Measurements from ENCODE around the gene SAMD14.

SAMD14 gene

DNA sequence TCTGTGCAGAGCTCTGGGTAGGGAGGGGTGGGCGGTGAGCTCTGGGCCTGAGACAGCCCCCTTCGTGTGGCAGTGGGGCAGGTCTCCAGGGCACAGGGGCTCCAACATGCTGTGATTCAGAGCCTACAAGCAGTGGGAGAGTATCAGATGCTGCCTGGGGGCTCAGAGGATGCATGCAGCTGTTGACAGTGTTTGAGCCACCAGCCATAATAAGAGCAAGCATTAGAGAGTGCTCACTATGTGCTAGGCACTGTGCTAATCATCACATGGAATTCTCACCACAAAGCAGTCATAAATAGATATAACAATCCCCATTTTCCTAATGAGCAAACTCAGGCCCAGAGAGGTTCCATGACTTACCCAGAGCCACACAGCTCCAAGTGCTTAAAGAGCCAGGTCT, 26.7 kb downstream of the SAMD14 start:
- DNase-seq (ENCODE audit: low read depth, low spot score): no peak
- Histone ChIP-seq H3K36me3 (ENCODE audit: control insufficient read depth, insufficient read depth, low read length) (no peaks in the 10 kb centered on the region), H3K27me3 (ENCODE audit: control insufficient read depth, insufficient read depth, low read length) (no peaks in the 10 kb centered on the region), H3K9me3 (ENCODE audit: control insufficient read depth, insufficient read depth, low read length) (no peaks in the 10 kb centered on the region), H3K4me3 (ENCODE audit: low read length) (no peak overlapping the region), H3K4me1 (ENCODE audit: control insufficient read depth, insufficient read depth, low read length) (0 out of 2 replicates have a peak, but pooled peaks cover 2% of the 10 kb centered on the region), H3K27ac (ENCODE audit: low read length) (no peak overlapping the region)
- WGBS (ENCODE audit: insufficient coverage, insufficient read length): no CpG with 5 or more reads among the region's 2 CpGs

DNA sequence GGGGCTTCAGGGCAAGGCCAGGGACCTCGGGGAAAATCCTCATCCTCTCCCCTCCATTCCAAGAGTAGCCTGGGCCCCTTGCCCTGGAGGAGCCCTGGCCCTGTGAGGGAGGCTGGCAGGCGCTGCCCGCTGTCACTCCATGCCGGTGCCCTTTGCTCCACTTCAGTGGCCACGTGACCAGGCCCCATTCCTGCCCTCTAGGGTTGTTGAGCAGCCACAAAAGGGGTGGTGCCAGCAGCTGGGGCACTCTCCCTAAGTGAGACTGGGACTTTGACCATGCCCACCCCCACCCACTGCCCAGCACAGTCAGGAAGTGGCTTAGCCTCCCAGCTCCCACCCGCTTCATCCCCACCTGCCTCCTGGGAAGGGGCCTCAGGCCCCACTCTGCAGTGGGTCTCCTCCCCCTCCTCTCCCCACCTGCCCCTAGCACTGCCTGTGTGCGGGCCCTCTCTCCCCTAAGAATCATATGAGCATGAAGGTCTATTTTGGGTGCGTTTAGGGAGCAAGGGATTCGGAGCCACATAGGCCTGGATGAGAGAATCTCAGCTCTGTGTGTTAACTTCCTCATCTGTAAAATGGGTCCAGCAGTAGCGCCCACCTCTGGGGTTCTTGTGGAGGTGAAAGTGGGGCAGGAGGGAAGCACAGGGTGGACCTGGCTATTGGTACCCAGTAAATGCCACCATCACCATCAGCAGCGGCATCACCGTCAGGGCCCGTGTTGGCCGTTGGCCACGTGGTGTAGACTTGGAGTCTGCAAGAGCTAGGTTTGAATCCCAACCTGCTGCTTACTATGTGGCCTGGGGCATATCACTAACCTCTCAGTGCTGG, 27.6 kb downstream of the SAMD14 start:
- no CpG with 5 or more reads among the region's 15 CpGs for WGBS (ENCODE audit: insufficient coverage, insufficient read length)
- no peak overlapping the region for H3K27ac ChIP-seq (ENCODE audit: low read length)
- H3K27me3 ChIP-seq (ENCODE audit: control insufficient read depth, insufficient read depth, low read length): no peaks in the 10 kb centered on the region
- no peaks in the 10 kb centered on the region for H3K36me3 ChIP-seq (ENCODE audit: control insufficient read depth, insufficient read depth, low read length)
- H3K4me3 ChIP-seq (ENCODE audit: low read length): no peak overlapping the region
- H3K4me1 ChIP-seq (ENCODE audit: control insufficient read depth, insufficient read depth, low read length): 0 out of 2 replicates have a peak, but pooled peaks cover 2% of the 10 kb centered on the region
- H3K9me3 ChIP-seq (ENCODE audit: control insufficient read depth, insufficient read depth, low read length): no peaks in the 10 kb centered on the region
- no peak for DNase-seq (ENCODE audit: low read depth, low spot score)

DNA sequence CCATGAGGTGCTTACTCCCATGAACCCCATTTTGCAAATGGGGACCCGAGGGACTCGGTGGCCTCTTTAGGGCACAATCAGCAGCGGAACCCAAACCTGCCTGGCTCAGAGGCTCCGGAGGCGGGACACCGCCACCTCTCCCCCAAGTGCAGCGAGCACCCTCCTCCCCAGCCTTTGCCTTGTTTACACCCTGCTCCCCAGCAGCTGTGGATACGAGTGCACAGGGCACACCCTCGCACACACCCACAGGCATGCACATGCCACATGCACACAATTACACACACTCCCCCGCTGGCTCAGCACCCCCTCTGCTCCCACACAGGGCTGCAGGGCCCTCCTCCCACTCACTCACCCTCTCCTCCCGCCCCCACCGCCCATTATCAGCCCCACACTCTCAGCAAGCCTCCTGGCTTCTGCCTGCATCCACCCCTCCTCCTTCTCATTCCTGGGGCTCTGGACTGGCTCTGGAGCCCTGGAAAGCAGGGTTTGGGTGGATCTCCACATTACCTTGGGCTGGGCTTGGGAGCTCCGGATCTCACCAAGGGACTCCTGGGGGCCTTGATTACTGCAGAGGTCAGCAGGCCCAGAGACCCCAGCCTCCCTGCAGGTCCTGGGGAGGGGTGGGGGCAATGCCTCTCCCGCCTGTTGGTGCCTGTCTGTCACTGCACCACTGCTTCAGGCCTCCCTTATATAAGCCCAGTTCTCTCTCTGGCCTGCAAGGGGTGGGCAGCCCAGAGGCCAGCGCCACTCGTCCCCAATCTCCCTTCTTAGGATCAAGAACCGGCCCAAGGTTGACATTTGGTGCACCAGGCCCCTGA, 28.4 kb downstream of the SAMD14 start:
- WGBS (ENCODE audit: insufficient coverage, insufficient read length): no CpG with 5 or more reads among the region's 17 CpGs
- Histone ChIP-seq H3K4me1 (ENCODE audit: control insufficient read depth, insufficient read depth, low read length) (0 out of 2 replicates have a peak, but pooled peaks cover 2% of the 10 kb centered on the region), H3K27ac (ENCODE audit: low read length) (no peak overlapping the region), H3K27me3 (ENCODE audit: control insufficient read depth, insufficient read depth, low read length) (no peaks in the 10 kb centered on the region), H3K4me3 (ENCODE audit: low read length) (no peak overlapping the region), H3K36me3 (ENCODE audit: control insufficient read depth, insufficient read depth, low read length) (no peaks in the 10 kb centered on the region), H3K9me3 (ENCODE audit: control insufficient read depth, insufficient read depth, low read length) (no peaks in the 10 kb centered on the region)
- no peak for DNase-seq (ENCODE audit: low read depth, low spot score)

DNA sequence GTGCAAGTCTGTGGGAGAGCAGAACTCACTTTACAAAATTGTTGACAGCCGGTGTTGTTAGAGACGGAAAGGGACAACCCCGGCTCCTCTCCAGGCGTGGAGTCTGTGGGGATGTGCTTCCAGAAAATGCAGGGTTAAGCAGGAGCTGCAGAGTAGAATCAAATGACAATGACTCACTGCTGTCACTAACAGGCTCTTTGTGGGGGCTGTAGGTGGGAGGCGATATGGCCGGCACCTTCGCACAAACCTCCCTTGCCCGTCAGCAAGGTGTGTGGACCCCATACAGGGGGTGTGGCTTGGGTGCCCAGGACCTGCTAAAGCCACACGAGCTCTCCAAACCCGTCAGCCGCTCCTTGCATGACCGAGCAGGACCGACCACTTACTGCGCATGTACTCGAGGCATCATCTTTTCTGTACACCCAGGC, 29.0 kb downstream of the SAMD14 start:
- WGBS (ENCODE audit: insufficient coverage, insufficient read length): no CpG with 5 or more reads among the region's 15 CpGs

DNA sequence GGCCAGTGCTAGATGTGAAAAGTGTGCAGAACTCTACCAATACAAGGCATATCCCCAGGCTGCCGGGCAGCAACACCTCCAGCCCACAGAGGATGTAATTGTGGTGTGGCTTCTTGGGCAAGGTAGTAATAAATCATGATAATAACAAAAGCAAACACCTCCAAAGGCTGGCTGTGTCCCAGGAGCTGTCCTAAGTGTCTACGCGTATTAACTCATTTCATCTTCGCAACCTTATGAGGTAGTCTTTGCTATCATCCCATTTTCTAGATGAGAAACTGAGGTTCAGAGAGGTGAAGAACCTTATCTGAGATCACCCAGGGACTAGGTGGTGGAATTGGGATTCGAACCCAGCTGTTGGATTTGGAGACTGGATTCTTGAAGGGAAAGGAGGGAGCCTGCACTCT, 29.5 kb downstream of the SAMD14 start:
- H3K4me1 ChIP-seq (ENCODE audit: control insufficient read depth, insufficient read depth, low read length): 0 out of 2 replicates have a peak, but pooled peaks cover 2% of the 10 kb centered on the region
- no peaks in the 10 kb centered on the region for H3K36me3 ChIP-seq (ENCODE audit: control insufficient read depth, insufficient read depth, low read length)
- no peak overlapping the region for H3K27ac ChIP-seq (ENCODE audit: low read length)
- H3K27me3 ChIP-seq (ENCODE audit: control insufficient read depth, insufficient read depth, low read length): no peaks in the 10 kb centered on the region
- no peak overlapping the region for H3K4me3 ChIP-seq (ENCODE audit: low read length)
- DNase-seq (ENCODE audit: low read depth, low spot score): no peak
- no peaks in the 10 kb centered on the region for H3K9me3 ChIP-seq (ENCODE audit: control insufficient read depth, insufficient read depth, low read length)
- WGBS (ENCODE audit: insufficient coverage, insufficient read length): no CpG with 5 or more reads among the region's 5 CpGs

More for the DNA sequence above, 29.0 kb downstream of the SAMD14 start:
- H3K4me1 ChIP-seq (ENCODE audit: control insufficient read depth, insufficient read depth, low read length): 0 out of 2 replicates have a peak, but pooled peaks cover 2% of the 10 kb centered on the region
- H3K36me3 ChIP-seq (ENCODE audit: control insufficient read depth, insufficient read depth, low read length): no peaks in the 10 kb centered on the region
- DNase-seq (ENCODE audit: low read depth, low spot score): no peak
- H3K4me3 ChIP-seq (ENCODE audit: low read length): no peak overlapping the region
- H3K9me3 ChIP-seq (ENCODE audit: control insufficient read depth, insufficient read depth, low read length): no peaks in the 10 kb centered on the region
- H3K27me3 ChIP-seq (ENCODE audit: control insufficient read depth, insufficient read depth, low read length): no peaks in the 10 kb centered on the region
- no peak overlapping the region for H3K27ac ChIP-seq (ENCODE audit: low read length)

DNA sequence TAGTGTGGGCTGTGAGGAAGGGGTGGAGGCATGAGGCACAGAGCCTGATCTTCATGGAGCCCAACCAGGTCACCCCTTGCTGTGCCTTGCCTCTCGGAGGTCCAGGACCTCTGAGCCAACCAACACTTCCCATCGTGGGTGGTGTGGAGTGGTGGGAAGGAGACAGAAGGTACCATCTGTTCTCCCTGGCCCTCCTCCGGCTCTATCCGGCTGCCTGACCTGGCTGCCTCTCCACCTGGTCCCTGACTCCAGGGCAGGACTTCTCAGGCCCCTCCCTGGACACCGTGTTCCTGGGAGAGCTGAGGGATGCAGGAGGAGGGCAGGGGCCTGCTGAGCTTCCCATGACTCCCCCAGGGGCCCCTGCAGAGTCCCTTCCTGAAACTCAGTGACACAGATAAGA, 31.0 kb downstream of the SAMD14 start:
- no peak for DNase-seq (ENCODE audit: low read depth, low spot score)
- no CpG with 5 or more reads among the region's 5 CpGs for WGBS (ENCODE audit: insufficient coverage, insufficient read length)
- Histone ChIP-seq H3K4me1 (ENCODE audit: control insufficient read depth, insufficient read depth, low read length) (0 out of 2 replicates have a peak, but pooled peaks cover 2% of the 10 kb centered on the region), H3K27me3 (ENCODE audit: control insufficient read depth, insufficient read depth, low read length) (no peaks in the 10 kb centered on the region), H3K9me3 (ENCODE audit: control insufficient read depth, insufficient read depth, low read length) (no peaks in the 10 kb centered on the region), H3K36me3 (ENCODE audit: control insufficient read depth, insufficient read depth, low read length) (no peaks in the 10 kb centered on the region), H3K4me3 (ENCODE audit: low read length) (no peak overlapping the region), H3K27ac (ENCODE audit: low read length) (no peak overlapping the region)

DNA sequence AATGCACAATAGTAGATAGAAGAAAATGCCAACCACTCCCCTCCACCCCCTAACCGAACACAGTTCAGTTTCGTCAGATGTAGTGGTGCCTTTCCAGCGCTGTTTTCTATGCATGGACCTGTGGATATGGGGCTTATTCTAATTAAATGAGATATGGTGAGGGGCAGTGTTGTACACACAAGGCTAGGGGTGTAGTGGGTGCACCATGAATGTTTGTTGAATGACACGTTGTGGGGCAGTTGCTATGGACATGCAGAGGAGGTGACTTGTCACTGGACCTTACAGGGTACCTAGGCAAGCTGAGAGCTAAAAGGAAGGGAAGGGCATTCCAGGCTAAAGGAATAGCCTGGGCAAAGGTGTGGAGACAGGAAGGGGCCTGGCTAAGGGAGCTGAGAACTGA, 31.4 kb downstream of the SAMD14 start:
- H3K27ac ChIP-seq (ENCODE audit: low read length): no peak overlapping the region
- no peak overlapping the region for H3K4me3 ChIP-seq (ENCODE audit: low read length)
- 0 out of 2 replicates have a peak, but pooled peaks cover 2% of the 10 kb centered on the region for H3K4me1 ChIP-seq (ENCODE audit: control insufficient read depth, insufficient read depth, low read length)
- H3K9me3 ChIP-seq (ENCODE audit: control insufficient read depth, insufficient read depth, low read length): no peaks in the 10 kb centered on the region
- no peaks in the 10 kb centered on the region for H3K36me3 ChIP-seq (ENCODE audit: control insufficient read depth, insufficient read depth, low read length)
- no peaks in the 10 kb centered on the region for H3K27me3 ChIP-seq (ENCODE audit: control insufficient read depth, insufficient read depth, low read length)
- WGBS (ENCODE audit: insufficient coverage, insufficient read length): no CpG with 5 or more reads among the region's 4 CpGs
- no peak for DNase-seq (ENCODE audit: low read depth, low spot score)

DNA sequence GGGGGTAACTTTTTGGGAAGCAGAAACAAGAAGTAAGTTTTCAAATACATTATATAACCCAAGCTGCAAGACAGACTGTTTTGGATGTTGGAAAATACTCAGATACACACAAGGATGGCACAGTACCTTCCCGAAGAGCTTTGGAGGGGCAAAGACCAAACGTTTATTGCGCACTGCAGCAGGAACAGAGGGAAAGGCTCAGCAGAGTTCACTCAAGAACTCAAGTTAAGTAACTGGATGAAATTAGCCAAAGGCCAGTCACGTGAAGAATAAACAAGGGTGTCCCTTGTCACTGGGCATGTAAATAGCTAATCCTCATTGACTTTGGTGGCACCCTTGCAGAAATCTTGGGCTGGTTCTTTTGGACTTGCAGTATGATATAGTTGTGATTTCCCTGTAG, 32.0 kb downstream of the SAMD14 start:
- Histone ChIP-seq H3K36me3 (ENCODE audit: control insufficient read depth, insufficient read depth, low read length) (no peaks in the 10 kb centered on the region), H3K27me3 (ENCODE audit: control insufficient read depth, insufficient read depth, low read length) (no peaks in the 10 kb centered on the region), H3K4me3 (ENCODE audit: low read length) (no peak overlapping the region), H3K27ac (ENCODE audit: low read length) (no peak overlapping the region), H3K9me3 (ENCODE audit: control insufficient read depth, insufficient read depth, low read length) (no peaks in the 10 kb centered on the region), H3K4me1 (ENCODE audit: control insufficient read depth, insufficient read depth, low read length) (0 out of 2 replicates have a peak, but pooled peaks cover 2% of the 10 kb centered on the region)
- DNase-seq (ENCODE audit: low read depth, low spot score): no peak
- WGBS (ENCODE audit: insufficient coverage, insufficient read length): no CpG with 5 or more reads among the region's 4 CpGs

DNA sequence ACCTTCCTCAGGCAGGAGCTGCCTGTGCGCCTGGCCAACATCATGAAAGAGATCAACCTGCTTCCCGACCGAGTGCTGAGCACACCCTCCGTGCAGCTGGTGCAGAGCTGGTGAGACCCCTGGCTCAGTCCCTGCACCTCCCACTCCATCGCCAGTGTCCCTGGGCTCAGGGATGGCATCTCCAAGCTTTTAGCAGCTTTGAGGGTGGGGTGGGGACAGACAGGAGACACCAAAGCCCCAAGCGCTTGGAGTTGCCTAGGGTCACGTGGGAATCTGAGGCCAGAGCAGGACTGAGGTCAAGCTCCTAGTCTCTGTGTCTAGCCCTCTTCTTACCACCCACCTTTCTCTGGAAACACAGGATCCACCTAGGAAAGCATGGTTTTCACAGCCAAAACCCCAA, 32.5 kb downstream of the SAMD14 start:
- no CpG with 5 or more reads among the region's 7 CpGs for WGBS (ENCODE audit: insufficient coverage, insufficient read length)
- H3K27ac ChIP-seq (ENCODE audit: low read length): no peak overlapping the region
- H3K4me3 ChIP-seq (ENCODE audit: low read length): no peak overlapping the region
- H3K36me3 ChIP-seq (ENCODE audit: control insufficient read depth, insufficient read depth, low read length): no peaks in the 10 kb centered on the region
- H3K27me3 ChIP-seq (ENCODE audit: control insufficient read depth, insufficient read depth, low read length): no peaks in the 10 kb centered on the region
- H3K4me1 ChIP-seq (ENCODE audit: control insufficient read depth, insufficient read depth, low read length): 0 out of 2 replicates have a peak, but pooled peaks cover 2% of the 10 kb centered on the region
- no peak for DNase-seq (ENCODE audit: low read depth, low spot score)
- no peaks in the 10 kb centered on the region for H3K9me3 ChIP-seq (ENCODE audit: control insufficient read depth, insufficient read depth, low read length)

DNA sequence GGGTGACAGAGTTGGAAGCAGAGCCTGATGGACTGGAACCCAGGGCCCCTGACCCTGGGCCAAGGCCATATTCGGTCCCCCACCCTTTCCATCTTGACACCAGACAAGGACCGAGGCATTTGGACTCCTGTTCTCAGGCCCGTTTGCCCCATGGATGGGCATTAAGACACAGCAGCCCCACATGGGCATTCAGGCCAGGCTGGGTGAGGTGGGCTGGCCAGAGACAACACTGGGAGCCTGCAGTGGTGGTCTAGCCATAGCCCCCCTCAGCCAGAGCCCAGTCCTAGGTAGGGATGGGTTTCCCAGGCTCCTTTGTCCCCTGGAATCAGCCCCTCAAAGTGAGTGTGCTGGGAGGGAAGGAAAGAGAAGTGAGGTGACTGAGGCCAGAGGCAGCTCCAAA, 33.2 kb downstream of the SAMD14 start:
- no peaks in the 10 kb centered on the region for H3K9me3 ChIP-seq (ENCODE audit: control insufficient read depth, insufficient read depth, low read length)
- 0 out of 2 replicates have a peak, but pooled peaks cover 2% of the 10 kb centered on the region for H3K4me1 ChIP-seq (ENCODE audit: control insufficient read depth, insufficient read depth, low read length)
- H3K27ac ChIP-seq (ENCODE audit: low read length): no peak overlapping the region
- H3K4me3 ChIP-seq (ENCODE audit: low read length): no peak overlapping the region
- no peak for DNase-seq (ENCODE audit: low read depth, low spot score)
- no peaks in the 10 kb centered on the region for H3K27me3 ChIP-seq (ENCODE audit: control insufficient read depth, insufficient read depth, low read length)
- no CpG with 5 or more reads among the region's 3 CpGs for WGBS (ENCODE audit: insufficient coverage, insufficient read length)
- no peaks in the 10 kb centered on the region for H3K36me3 ChIP-seq (ENCODE audit: control insufficient read depth, insufficient read depth, low read length)
